GM23338 (cell line): Measurements from ENCODE around the gene LRRC18. TPM values are rescaled to one million over a fixed set of nuclear protein-coding genes. Genes with fewer than 3 reads are reported as not detected.

Experiments used
- ATAC-seq: fragments of 200-7000 bp; cut with Tn5 transposase; 3 replicates; pipeline ENCODE4 v1.9.1; 2020
- DNase-seq: peaks from one replicate; pipeline ENCODE4 v3.0.0-alpha.2; 2015; ENCODE audit warnings: low spot score
- H2AFZ ChIP-seq: fragments of 200-600 bp; sonication (generic); 2 replicates; pipeline ENCODE4 v1.8.0; 2016; ENCODE audit warnings: antibody characterized with exemption, mild to moderate bottlenecking, moderate library complexity
- H3F3A ChIP-seq: fragments of 200-600 bp; sonication (generic); replicated peaks from 2 replicates; pipeline ENCODE4 v1.8.0; 2017; ENCODE audit warnings: antibody characterized with exemption, mixed run types, low read depth
- H3K27ac ChIP-seq: fragments of 200-600 bp; sonication (generic); 2 replicates; pipeline ENCODE4 v1.6.1; 2016; ENCODE audit warnings: low read depth
- H3K27me3 ChIP-seq: fragments of 200-600 bp; sonication (generic); 2 replicates; pipeline ENCODE4 v1.8.0; 2016; ENCODE audit warnings: mild to moderate bottlenecking, mixed run types, moderate library complexity; ENCODE audit not compliant: insufficient read depth
- H3K36me3 ChIP-seq: fragments of 200-600 bp; sonication (generic); 2 replicates; pipeline ENCODE4 v1.8.0; 2016; ENCODE audit warnings: mild to moderate bottlenecking; ENCODE audit not compliant: insufficient read depth
- H3K4me1 ChIP-seq: fragments of 200-600 bp; sonication (generic); 2 replicates; pipeline ENCODE4 v1.8.0; 2016; ENCODE audit warnings: mild to moderate bottlenecking, moderate library complexity; ENCODE audit not compliant: insufficient read depth
- H3K4me2 ChIP-seq: fragments of 200-600 bp; sonication (generic); 2 replicates; pipeline ENCODE4 v1.7.1; 2017; ENCODE audit warnings: mixed run types
- H3K4me3 ChIP-seq: fragments of 200-600 bp; sonication (generic); 2 replicates; pipeline ENCODE4 v1.6.1; 2016; ENCODE audit warnings: mixed run types
- H3K79me2 ChIP-seq: fragments of 200-600 bp; sonication (generic); replicated peaks from 2 replicates; pipeline ENCODE4 v1.8.0; 2017; ENCODE audit warnings: mild to moderate bottlenecking; ENCODE audit not compliant: insufficient read depth
- H3K9me2 ChIP-seq: fragments of 200-600 bp; sonication (generic); 2 replicates; pipeline ENCODE4 v1.8.0; 2017; ENCODE audit not compliant: insufficient read depth
- H4K20me1 ChIP-seq: fragments of 200-600 bp; sonication (generic); replicated peaks from 2 replicates; pipeline ENCODE4 v1.8.0; 2017; ENCODE audit warnings: mild to moderate bottlenecking; ENCODE audit not compliant: insufficient read depth
- H3K27ac Mint-ChIP-seq: 2 replicates; pipeline ENCODE4 v1.8.0; 2020; ENCODE audit warnings: inconsistent platforms, mild to moderate bottlenecking, moderate library complexity, mixed read lengths
- H3K27me3 Mint-ChIP-seq: 3 replicates; pipeline ENCODE4 v1.8.0; 2022; ENCODE audit warnings: low read depth, mild to moderate bottlenecking, moderate library complexity, mixed read lengths, inconsistent platforms; ENCODE audit not compliant: insufficient read depth, poor library complexity
- H3K36me3 Mint-ChIP-seq: 3 replicates; pipeline ENCODE4 v1.8.0; 2021; ENCODE audit warnings: low read depth, mild to moderate bottlenecking, inconsistent platforms, moderate library complexity, mixed read lengths
- H3K4me1 Mint-ChIP-seq: 3 replicates; pipeline ENCODE4 v1.8.0; 2020; ENCODE audit warnings: mild to moderate bottlenecking, inconsistent platforms, mixed read lengths
- H3K4me3 Mint-ChIP-seq: 3 replicates; pipeline ENCODE4 v1.8.0; 2021; ENCODE audit warnings: moderate library complexity, mild to moderate bottlenecking, inconsistent platforms, mixed read lengths
- H3K9me3 Mint-ChIP-seq: 3 replicates; pipeline ENCODE4 v1.8.0; 2020; ENCODE audit warnings: moderate library complexity, mild to moderate bottlenecking, inconsistent platforms, mixed read lengths
- CREB1 ChIP-seq: fragments of 250-450 bp; sonication (Bioruptor Pico); IDR thresholded peaks from 2 replicates; pipeline ENCODE4 v1.5.0; 2020; ENCODE audit warnings: low read depth, mild to moderate bottlenecking, moderate library complexity
- EZH2 ChIP-seq: fragments of 200-600 bp; sonication (generic); IDR thresholded peaks from one replicate; pipeline ENCODE4 v1.8.0; 2017; ENCODE audit warnings: antibody characterized with exemption, mild to moderate bottlenecking, low read depth; ENCODE audit not compliant: unreplicated experiment
- EZH2phosphoT487 ChIP-seq: fragments of 200-600 bp; sonication (generic); IDR thresholded peaks from one replicate; pipeline ENCODE4 v1.8.1; 2018; ENCODE audit warnings: antibody characterized with exemption; ENCODE audit not compliant: unreplicated experiment
- JUNB ChIP-seq: IDR thresholded peaks from one replicate; pipeline ENCODE4 v1.6.1; 2016; ENCODE audit warnings: antibody characterized with exemption; ENCODE audit not compliant: unreplicated experiment
- NANOG ChIP-seq: IDR thresholded peaks from 2 replicates; pipeline ENCODE4 v1.6.1; 2016; ENCODE audit warnings: antibody characterized with exemption, borderline replicate concordance
- POLR2AphosphoS5 ChIP-seq: IDR thresholded peaks from 2 replicates; pipeline ENCODE4 v1.6.1; 2016; ENCODE audit warnings: antibody characterized with exemption, low read depth
- STAT1 ChIP-seq: IDR thresholded peaks from one replicate; pipeline ENCODE4 v1.6.1; 2016; ENCODE audit warnings: antibody characterized with exemption; ENCODE audit not compliant: unreplicated experiment
- ZNF114 ChIP-seq: fragments of 250-450 bp; sonication (Bioruptor Pico); IDR thresholded peaks from 2 replicates; pipeline ENCODE4 v1.5.0; 2020; ENCODE audit warnings: mild to moderate bottlenecking, moderate library complexity
- ZNF331 ChIP-seq: fragments of 250-450 bp; sonication (Bioruptor Pico); IDR thresholded peaks from 2 replicates; pipeline ENCODE4 v1.5.0; 2020; ENCODE audit warnings: low read depth, mild to moderate bottlenecking, moderate library complexity
- long read RNA-seq: library from polyadenylated mRNA; unstranded; transcript quantifications from one replicate; pipeline ENCODE4 v2.0.0, GENCODE V29; 2020; ENCODE audit not compliant: unreplicated experiment
- polyA plus RNA-seq: library from polyadenylated mRNA; unstranded; fragments of >200 nt; fragmentation: Nextera tagmentation; extraction: Ambion mirVana; gene quantifications from 2 replicates; pipeline ENCODE4 v1.2.1, GENCODE V29; 2016
- total RNA-seq: library from RNA; depleted of rRNA; stranded (reverse); fragments of >200 nt; shearing (Covaris generic); gene quantifications from 2 replicates; pipeline ENCODE4 v1.2.3, GENCODE V29; 2014; rRNA removed
- TF ChIP-seq, protein P1 (sequence below), 2 experiments: fragments of 200-600 bp in 1 of 2; sonication (generic) in 1 of 2; conservative IDR thresholded peaks; 2 replicates each; pipeline versions ENCODE4 v1.5.1 to v1.6.1; 2016 to 2017; ENCODE audit warnings: antibody characterized with exemption in 2 of 2, low read depth in 2 of 2, mild to moderate bottlenecking in 2 of 2, moderate library complexity in 1 of 2
- TF ChIP-seq, protein P2 (sequence below): IDR thresholded peaks from 2 replicates; pipeline ENCODE4 v1.6.1; 2016; ENCODE audit warnings: antibody characterized with exemption
- TF ChIP-seq, protein P3 (sequence below): fragments of 250-450 bp; sonication (Bioruptor Pico); IDR thresholded peaks from 2 replicates; pipeline ENCODE4 v1.5.0; 2020; ENCODE audit warnings: mild to moderate bottlenecking, moderate library complexity
- TF ChIP-seq, protein P4 (sequence below): IDR thresholded peaks from one replicate; pipeline ENCODE4 v1.6.1; 2018; ENCODE audit warnings: antibody characterized with exemption; ENCODE audit not compliant: unreplicated experiment

LRRC18 gene
- total RNA-seq (not detected in 2 replicates), polyA plus RNA-seq (not detected in 2 replicates)
- long read RNA-seq = 0 reads

DNA sequence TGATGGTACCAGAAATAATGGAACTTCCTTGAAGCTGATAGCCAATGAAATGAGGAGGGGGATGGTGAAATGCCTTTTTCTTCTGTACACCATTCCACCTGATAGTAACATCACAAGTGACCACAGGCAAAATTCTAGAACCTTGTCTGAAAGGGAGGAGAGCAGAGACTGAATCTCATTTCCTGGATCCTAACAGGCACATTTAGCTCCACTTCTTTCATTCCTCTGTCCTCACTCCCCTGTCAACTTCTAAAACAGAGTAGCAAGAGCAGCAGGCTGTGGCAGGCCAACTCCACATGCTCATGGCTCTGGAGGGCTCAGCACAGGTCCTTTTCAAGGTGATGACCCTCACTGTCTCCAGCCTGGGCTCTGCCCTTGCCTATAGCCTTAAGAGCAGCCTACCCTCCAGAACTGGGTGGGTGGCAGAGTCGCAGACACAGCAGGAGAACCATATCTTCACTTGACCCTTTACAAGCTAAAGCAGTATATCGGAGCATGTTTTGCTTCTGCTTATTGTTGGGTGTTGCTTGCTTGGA, at the start of gene LRRC18:
LRRC18 (minus strand) TSS at position 51 of the 536 bp plus-strand sequence. CDS start 25,685 bp downstream, outside the sequence.
- Histone ChIP-seq H2AFZ (no peak within 1 kb of the TSS), H3K4me3 (no peak within 1 kb of the TSS), H4K20me1 (no peaks in the 10 kb centered on the region), H3K36me3 (no peaks in the 10 kb centered on the region), H3K79me2 (no peaks in the 10 kb centered on the region), H3F3A (no peaks in the 10 kb centered on the region), H3K4me1 (no peaks in the 10 kb centered on the region), H3K27ac (no peak within 1 kb of the TSS), H3K9me2 (no peaks in the 10 kb centered on the region), H3K4me2 (no peak within 1 kb of the TSS), H3K27me3 (no peaks in the 10 kb centered on the region)
- peaks cover 8% of the 10 kb centered on the region for H3K4me1 Mint-ChIP-seq
- no peak for TF ChIP-seq ZNF331 (CRISPR knock-in tag)
- TF ChIP-seq, protein P1, sequence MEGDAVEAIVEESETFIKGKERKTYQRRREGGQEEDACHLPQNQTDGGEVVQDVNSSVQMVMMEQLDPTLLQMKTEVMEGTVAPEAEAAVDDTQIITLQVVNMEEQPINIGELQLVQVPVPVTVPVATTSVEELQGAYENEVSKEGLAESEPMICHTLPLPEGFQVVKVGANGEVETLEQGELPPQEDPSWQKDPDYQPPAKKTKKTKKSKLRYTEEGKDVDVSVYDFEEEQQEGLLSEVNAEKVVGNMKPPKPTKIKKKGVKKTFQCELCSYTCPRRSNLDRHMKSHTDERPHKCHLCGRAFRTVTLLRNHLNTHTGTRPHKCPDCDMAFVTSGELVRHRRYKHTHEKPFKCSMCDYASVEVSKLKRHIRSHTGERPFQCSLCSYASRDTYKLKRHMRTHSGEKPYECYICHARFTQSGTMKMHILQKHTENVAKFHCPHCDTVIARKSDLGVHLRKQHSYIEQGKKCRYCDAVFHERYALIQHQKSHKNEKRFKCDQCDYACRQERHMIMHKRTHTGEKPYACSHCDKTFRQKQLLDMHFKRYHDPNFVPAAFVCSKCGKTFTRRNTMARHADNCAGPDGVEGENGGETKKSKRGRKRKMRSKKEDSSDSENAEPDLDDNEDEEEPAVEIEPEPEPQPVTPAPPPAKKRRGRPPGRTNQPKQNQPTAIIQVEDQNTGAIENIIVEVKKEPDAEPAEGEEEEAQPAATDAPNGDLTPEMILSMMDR (conservative IDR thresholded peaks at IDR 0.05; ENCODE audit: low read depth in 2 of 2) = no peak
- TF ChIP-seq EZH2 = no peak
- TF ChIP-seq JUNB = no peak
- TF ChIP-seq EZH2phosphoT487 = no peak
- TF ChIP-seq, protein P2, sequence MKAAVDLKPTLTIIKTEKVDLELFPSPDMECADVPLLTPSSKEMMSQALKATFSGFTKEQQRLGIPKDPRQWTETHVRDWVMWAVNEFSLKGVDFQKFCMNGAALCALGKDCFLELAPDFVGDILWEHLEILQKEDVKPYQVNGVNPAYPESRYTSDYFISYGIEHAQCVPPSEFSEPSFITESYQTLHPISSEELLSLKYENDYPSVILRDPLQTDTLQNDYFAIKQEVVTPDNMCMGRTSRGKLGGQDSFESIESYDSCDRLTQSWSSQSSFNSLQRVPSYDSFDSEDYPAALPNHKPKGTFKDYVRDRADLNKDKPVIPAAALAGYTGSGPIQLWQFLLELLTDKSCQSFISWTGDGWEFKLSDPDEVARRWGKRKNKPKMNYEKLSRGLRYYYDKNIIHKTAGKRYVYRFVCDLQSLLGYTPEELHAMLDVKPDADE = no peak
- no peak for TF ChIP-seq STAT1
- TF ChIP-seq POLR2AphosphoS5 = no peak
- no peak for TF ChIP-seq CREB1 (CRISPR knock-in tag)
- TF ChIP-seq, protein P3, sequence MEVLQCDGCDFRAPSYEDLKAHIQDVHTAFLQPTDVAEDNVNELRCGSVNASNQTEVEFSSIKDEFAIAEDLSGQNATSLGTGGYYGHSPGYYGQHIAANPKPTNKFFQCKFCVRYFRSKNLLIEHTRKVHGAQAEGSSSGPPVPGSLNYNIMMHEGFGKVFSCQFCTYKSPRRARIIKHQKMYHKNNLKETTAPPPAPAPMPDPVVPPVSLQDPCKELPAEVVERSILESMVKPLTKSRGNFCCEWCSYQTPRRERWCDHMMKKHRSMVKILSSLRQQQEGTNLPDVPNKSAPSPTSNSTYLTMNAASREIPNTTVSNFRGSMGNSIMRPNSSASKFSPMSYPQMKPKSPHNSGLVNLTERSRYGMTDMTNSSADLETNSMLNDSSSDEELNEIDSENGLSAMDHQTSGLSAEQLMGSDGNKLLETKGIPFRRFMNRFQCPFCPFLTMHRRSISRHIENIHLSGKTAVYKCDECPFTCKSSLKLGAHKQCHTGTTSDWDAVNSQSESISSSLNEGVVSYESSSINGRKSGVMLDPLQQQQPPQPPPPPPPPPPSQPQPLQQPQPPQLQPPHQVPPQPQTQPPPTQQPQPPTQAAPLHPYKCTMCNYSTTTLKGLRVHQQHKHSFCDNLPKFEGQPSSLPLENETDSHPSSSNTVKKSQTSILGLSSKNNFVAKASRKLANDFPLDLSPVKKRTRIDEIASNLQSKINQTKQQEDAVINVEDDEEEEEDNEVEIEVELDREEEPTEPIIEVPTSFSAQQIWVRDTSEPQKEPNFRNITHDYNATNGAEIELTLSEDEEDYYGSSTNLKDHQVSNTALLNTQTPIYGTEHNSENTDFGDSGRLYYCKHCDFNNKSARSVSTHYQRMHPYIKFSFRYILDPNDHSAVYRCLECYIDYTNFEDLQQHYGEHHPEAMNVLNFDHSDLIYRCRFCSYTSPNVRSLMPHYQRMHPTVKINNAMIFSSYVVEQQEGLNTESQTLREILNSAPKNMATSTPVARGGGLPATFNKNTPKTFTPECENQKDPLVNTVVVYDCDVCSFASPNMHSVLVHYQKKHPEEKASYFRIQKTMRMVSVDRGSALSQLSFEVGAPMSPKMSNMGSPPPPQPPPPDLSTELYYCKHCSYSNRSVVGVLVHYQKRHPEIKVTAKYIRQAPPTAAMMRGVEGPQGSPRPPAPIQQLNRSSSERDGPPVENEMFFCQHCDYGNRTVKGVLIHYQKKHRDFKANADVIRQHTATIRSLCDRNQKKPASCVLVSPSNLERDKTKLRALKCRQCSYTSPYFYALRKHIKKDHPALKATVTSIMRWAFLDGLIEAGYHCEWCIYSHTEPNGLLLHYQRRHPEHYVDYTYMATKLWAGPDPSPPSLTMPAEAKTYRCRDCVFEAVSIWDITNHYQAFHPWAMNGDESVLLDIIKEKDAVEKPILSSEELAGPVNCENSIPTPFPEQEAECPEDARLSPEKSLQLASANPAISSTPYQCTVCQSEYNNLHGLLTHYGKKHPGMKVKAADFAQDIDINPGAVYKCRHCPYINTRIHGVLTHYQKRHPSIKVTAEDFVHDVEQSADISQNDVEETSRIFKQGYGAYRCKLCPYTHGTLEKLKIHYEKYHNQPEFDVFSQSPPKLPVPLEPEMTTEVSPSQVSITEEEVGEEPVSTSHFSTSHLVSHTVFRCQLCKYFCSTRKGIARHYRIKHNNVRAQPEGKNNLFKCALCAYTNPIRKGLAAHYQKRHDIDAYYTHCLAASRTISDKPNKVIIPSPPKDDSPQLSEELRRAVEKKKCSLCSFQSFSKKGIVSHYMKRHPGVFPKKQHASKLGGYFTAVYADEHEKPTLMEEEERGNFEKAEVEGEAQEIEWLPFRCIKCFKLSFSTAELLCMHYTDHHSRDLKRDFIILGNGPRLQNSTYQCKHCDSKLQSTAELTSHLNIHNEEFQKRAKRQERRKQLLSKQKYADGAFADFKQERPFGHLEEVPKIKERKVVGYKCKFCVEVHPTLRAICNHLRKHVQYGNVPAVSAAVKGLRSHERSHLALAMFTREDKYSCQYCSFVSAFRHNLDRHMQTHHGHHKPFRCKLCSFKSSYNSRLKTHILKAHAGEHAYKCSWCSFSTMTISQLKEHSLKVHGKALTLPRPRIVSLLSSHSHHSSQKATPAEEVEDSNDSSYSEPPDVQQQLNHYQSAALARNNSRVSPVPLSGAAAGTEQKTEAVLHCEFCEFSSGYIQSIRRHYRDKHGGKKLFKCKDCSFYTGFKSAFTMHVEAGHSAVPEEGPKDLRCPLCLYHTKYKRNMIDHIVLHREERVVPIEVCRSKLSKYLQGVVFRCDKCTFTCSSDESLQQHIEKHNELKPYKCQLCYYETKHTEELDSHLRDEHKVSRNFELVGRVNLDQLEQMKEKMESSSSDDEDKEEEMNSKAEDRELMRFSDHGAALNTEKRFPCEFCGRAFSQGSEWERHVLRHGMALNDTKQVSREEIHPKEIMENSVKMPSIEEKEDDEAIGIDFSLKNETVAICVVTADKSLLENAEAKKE (CRISPR knock-in tag) = no peak
- TF ChIP-seq, protein P4, sequence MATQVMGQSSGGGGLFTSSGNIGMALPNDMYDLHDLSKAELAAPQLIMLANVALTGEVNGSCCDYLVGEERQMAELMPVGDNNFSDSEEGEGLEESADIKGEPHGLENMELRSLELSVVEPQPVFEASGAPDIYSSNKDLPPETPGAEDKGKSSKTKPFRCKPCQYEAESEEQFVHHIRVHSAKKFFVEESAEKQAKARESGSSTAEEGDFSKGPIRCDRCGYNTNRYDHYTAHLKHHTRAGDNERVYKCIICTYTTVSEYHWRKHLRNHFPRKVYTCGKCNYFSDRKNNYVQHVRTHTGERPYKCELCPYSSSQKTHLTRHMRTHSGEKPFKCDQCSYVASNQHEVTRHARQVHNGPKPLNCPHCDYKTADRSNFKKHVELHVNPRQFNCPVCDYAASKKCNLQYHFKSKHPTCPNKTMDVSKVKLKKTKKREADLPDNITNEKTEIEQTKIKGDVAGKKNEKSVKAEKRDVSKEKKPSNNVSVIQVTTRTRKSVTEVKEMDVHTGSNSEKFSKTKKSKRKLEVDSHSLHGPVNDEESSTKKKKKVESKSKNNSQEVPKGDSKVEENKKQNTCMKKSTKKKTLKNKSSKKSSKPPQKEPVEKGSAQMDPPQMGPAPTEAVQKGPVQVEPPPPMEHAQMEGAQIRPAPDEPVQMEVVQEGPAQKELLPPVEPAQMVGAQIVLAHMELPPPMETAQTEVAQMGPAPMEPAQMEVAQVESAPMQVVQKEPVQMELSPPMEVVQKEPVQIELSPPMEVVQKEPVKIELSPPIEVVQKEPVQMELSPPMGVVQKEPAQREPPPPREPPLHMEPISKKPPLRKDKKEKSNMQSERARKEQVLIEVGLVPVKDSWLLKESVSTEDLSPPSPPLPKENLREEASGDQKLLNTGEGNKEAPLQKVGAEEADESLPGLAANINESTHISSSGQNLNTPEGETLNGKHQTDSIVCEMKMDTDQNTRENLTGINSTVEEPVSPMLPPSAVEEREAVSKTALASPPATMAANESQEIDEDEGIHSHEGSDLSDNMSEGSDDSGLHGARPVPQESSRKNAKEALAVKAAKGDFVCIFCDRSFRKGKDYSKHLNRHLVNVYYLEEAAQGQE = no peak
- no peak for TF ChIP-seq ZNF114
- no peak for TF ChIP-seq NANOG
- H3K27me3 Mint-ChIP-seq = peaks cover 5% of the 10 kb centered on the region
- no peak within 1 kb of the TSS for H3K4me3 Mint-ChIP-seq
- no peaks in the 10 kb centered on the region for H3K36me3 Mint-ChIP-seq
- ATAC-seq = no peak
- DNase-seq = no peak
- H3K9me3 Mint-ChIP-seq = no peaks in the 10 kb centered on the region; the same call in 2 of the 3 replicates
- no peak within 1 kb of the TSS for H3K27ac Mint-ChIP-seq
